GM19328 (cell line): ENCODE results near the gene TWIST1.

Experiments
- ATAC-seq: cut with Tn5 transposase; IDR thresholded peaks from one replicate; pipeline ENCODE4 v1.9.1; 2021; ENCODE audit warnings: mild to moderate bottlenecking, moderate library complexity; ENCODE audit not compliant: unreplicated experiment

TWIST1 gene

GRCh38 chr7:19117091-19117869 lies at the start of gene TWIST1:
Gene TWIST1 (minus strand): TSS chr7:19117636. CDS start chr7:19117321, 315 bp downstream.
- no peak for ATAC-seq

DNA sequence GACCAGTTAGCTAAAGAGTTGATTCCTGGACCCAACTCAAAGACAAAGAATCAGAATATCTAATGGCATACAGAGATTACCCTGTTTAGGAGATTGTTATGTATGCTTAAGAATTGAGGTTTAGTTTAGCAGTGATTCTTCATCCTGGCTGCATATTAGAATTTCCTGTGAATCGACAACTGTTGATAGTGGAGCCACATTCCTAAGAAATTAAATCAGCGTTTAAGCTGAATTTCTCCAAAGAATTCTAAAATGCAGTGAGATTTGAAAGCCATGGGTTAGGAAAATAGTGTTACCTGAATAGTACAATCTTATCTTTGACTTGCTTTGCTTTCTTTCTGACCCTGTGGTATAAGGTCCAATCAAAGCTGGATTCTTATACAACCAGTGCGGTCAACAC lies 44.2 kb upstream of the TWIST1 start:
- no peak for ATAC-seq

DNA sequence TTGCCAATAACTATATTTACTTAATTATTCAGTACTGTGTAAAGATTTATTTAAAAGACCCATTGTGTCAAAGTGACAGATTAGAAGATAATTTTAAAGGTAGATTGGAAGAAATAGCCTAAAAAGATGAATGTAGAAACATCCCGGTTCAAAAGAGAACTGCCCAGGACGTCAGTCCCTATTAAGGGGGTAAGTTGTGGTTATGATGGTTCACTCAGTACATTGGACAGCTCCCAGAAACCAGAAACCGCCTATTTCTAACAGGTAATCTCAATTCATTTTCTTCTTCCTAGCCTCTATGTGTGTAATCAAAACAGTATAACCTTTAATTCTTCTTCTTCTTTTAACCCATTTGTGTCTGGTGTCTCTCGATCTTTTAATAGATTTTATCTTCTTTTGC lies 29.3 kb upstream of the TWIST1 start:
- no peak for ATAC-seq

- ATAC-seq, result no peak
Measured at GRCh38 chr7:19145434-19146115, 28.1 kb upstream of the TWIST1 start.

DNA sequence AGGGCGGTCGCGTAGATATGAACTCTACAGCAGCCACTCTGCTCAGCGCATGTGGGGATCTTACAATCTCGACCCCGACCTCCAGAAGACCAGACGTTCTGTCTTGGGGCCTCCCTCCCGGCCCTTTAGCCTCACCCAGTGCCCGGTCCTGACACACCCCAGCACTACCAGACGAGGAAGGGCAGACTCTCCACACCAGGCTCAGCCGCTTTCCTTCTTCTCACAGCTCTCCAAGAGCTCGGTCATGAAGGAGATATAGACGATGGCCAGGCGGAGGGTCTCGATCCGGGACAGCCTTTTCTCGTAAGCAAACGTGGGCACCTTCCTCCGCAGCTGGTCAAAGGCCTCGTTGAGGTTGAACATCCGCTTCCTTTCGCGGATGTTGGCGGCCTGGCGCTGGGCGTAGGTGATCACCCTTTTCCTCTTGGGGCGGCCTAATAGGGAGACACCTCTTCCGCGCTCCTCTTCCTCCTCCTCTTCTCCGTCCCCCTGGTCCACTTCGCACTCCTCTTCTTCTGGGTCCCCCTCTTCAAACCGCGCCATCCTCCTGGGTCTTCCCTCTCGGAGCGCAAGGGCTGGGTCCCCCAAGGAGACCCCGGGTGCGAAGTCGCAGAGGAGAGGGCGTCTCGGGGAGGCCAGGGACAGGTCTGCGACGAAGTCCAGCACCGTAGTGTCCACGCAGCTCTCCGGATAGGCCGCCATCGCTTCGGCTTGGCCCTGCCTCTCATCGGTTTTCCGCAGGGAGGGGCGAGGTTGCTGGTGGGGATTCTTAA lies 27.4 kb upstream of the TWIST1 start, which contains the start of gene FERD3L:
Gene FERD3L, minus strand, starts transcription at position 761 of the 773 bp plus-strand sequence. Its CDS starts 59 bp downstream, at position 702.
- no peak for ATAC-seq

- ATAC-seq, result no peak
Measured at GRCh38 chr7:19143881-19144574, 26.6 kb upstream of the TWIST1 start.

- no peak for ATAC-seq
Measured at GRCh38 chr7:19139706-19140327, 22.4 kb upstream of the TWIST1 start.

GRCh38 chr7:19133886-19134285 lies 16.4 kb upstream of the TWIST1 start:
- no peak for ATAC-seq

GRCh38 chr7:19133390-19133789 lies 16.0 kb upstream of the TWIST1 start:
- ATAC-seq, result no peak

GRCh38 chr7:19128856-19129255 lies 11.4 kb upstream of the TWIST1 start:
- no peak for ATAC-seq

GRCh38 chr7:19121977-19122588 lies 4.6 kb upstream of the TWIST1 start:
- no peak for ATAC-seq

- ATAC-seq, result no peak
Measured at GRCh38 chr7:19119870-19120486, 2.5 kb upstream of the TWIST1 start.

GRCh38 chr7:19119372-19119771 lies 1.9 kb upstream of the TWIST1 start:
- ATAC-seq, result no peak

- no peak for ATAC-seq
Measured at GRCh38 chr7:19118636-19119371, 1.4 kb upstream of the TWIST1 start.

- ATAC-seq, result no peak
Measured at GRCh38 chr7:19117870-19118608, 603 bp upstream of the TWIST1 start.

DNA sequence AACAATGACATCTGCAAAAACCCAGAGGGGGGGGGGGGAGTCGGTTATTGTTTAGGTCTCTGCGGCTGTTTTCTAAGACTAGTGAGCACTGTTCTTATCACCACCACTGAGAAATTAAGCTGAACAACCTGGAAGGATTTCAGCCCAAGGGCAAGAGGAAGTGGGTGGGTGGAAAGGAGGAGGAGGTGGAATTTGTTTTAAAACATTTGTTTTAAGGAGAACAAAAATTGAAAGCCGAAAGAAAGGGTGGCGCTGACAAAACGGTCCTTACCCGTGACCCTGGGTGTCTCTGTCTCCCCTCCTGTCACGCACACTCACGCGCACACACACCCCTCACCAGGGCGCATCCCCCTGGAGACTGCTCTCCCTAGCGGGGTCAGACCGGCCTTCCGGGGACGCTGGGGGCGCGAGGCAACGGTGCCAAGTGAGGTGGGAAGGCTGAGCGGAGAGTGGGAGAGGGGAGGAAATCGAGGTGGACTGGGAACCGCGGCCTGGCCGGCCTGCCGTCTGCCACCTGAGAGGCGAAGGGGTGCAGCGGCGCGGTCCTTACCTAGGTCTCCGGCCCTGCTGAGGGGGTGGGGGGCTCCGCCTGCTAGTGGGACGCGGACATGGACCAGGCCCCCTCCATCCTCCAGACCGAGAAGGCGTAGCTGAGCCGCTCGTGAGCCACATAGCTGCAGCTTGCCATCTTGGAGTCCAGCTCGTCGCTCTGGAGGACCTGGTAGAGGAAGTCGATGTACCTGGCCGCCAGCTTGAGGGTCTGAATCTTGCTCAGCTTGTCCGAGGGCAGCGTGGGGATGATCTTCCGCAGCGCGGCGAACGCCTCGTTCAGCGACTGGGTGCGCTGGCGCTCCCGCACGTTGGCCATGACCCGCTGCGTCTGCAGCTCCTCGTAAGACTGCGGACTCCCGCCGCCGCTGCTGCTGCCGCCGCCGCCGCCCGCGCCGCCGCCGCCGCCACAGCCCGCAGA lies 1.0 kb downstream of the TWIST1 start:
- ATAC-seq, result no peak

GRCh38 chr7:19114551-19114855 lies 2.9 kb downstream of the TWIST1 start:
- no peak for ATAC-seq
